ENCODE results near the gene USP6.
"Not testable (repeated sequence)": the region's sequence is repeated elsewhere in the genome, so short reads cannot be mapped to it uniquely, and the experiment has no call there.

USP6 gene

GRCh38 chr17:5136580-5137412 lies 21.0 kb downstream of the USP6 start:
- not testable (repeated sequence) for DNase-seq

- not testable (repeated sequence) for DNase-seq
Measured at GRCh38 chr17:5137511-5138197, 21.8 kb downstream of the USP6 start.

- DNase-seq, result not testable (repeated sequence)
Measured at GRCh38 chr17:5138198-5138544, 22.3 kb downstream of the USP6 start.

GRCh38 chr17:5138616-5139457 lies 23.0 kb downstream of the USP6 start:
- no peak for DNase-seq

GRCh38 chr17:5139458-5139732 lies 23.6 kb downstream of the USP6 start:
- DNase-seq, result no peak

- DNase-seq, result not testable (repeated sequence)
Measured at GRCh38 chr17:5142877-5143276, 27.0 kb downstream of the USP6 start.

- DNase-seq, result not testable (repeated sequence)
Measured at GRCh38 chr17:5146122-5146521, 30.3 kb downstream of the USP6 start.

- DNase-seq, result not testable (repeated sequence)
Measured at GRCh38 chr17:5160702-5161101, 44.9 kb downstream of the USP6 start.

GRCh38 chr17:5161793-5162192 lies 46.0 kb downstream of the USP6 start:
- not testable (repeated sequence) for DNase-seq

- DNase-seq, result peak; percentile 21
Measured at GRCh38 chr17:5164436-5164835, 48.6 kb downstream of the USP6 start.

GRCh38 chr17:5165791-5166564 lies 50.1 kb downstream of the USP6 start:
- DNase-seq, result not testable (repeated sequence)

- not testable (repeated sequence) for DNase-seq
Measured at GRCh38 chr17:5175027-5175426, 59.2 kb downstream of the USP6 start.

- DNase-seq, result no peak
Measured at GRCh38 chr17:5179003-5179402, 63.2 kb downstream of the USP6 start.

GRCh38 chr17:5181509-5182305 lies 65.9 kb downstream of the USP6 start:
- DNase-seq, result no peak

GRCh38 chr17:5182597-5183409 lies 67.0 kb downstream of the USP6 start:
- no peak for DNase-seq

- no peak for DNase-seq
Measured at GRCh38 chr17:5183410-5183793, 67.6 kb downstream of the USP6 start.

- peak; percentile 46 for DNase-seq
Measured at GRCh38 chr17:5184288-5184687, 68.5 kb downstream of the USP6 start.

- peak; percentile 96 for DNase-seq
Measured at GRCh38 chr17:5191541-5192417, 75.9 kb downstream of the USP6 start, which contains the start of gene ZNF594. Gene ZNF594, minus strand, starts transcription at chr17:5191868. Its CDS starts 7,612 bp downstream, at chr17:5184256.

- no peak for DNase-seq
Measured at GRCh38 chr17:5194346-5194745, 78.5 kb downstream of the USP6 start.

- DNase-seq, result no peak
Measured at GRCh38 chr17:5198472-5198871, 82.6 kb downstream of the USP6 start.
